Activated B cell treated with CpG ODN at 0.5 μM for 24 hours (primary cell): ENCODE data around the gene PPIL6. TPM values are rescaled to one million over a fixed set of nuclear protein-coding genes. Genes with fewer than 3 reads are reported as not detected.

Experiments used
- ATAC-seq: fragments of 200-7000 bp; cut with Tn5 transposase; one replicate; pipeline ENCODE4 v1.10.0; 2021; ENCODE audit warnings: low read depth, mild to moderate bottlenecking, moderate library complexity
- CTCF ChIA-PET: fragments of 350-600 bp; sonication (Branson Sonifier 250); formaldehyde crosslinking; loops from one replicate; lab custom pipeline; 2021; ENCODE audit warnings: antibody characterized with exemption; lab: Charles Lee
- POLR2A ChIA-PET: fragments of 350-600 bp; sonication (Branson Sonifier 250); formaldehyde crosslinking; loops from one replicate; lab custom pipeline; 2021; ENCODE audit warnings: antibody characterized with exemption; lab: Charles Lee
- DNase-seq: peaks from one replicate; pipeline ENCODE4 v3.0.0; 2022
- H3K27ac Mint-ChIP-seq: one replicate; pipeline ENCODE4 v1.8.0; 2020; ENCODE audit warnings: mixed read lengths
- H3K27me3 Mint-ChIP-seq: one replicate; pipeline ENCODE4 v1.8.0; 2021; ENCODE audit warnings: mixed read lengths
- H3K36me3 Mint-ChIP-seq: one replicate; pipeline ENCODE4 v1.8.0; 2021; ENCODE audit warnings: low read depth, mixed read lengths
- H3K4me1 Mint-ChIP-seq: one replicate; pipeline ENCODE4 v1.8.0; 2021; ENCODE audit warnings: mixed read lengths
- H3K4me3 Mint-ChIP-seq: one replicate; pipeline ENCODE4 v1.8.0; 2020; ENCODE audit warnings: mild to moderate bottlenecking, mixed read lengths
- H3K9me3 Mint-ChIP-seq: one replicate; pipeline ENCODE4 v1.8.0; 2020; ENCODE audit warnings: mixed read lengths
- intact Hi-C: fragments of 100-400 bp; cut with micrococcal nuclease; formaldehyde crosslinking; loops from one replicate; pipeline ENCODE4 v1.15.1; 2024
- total RNA-seq: library from RNA; stranded (reverse); gene quantifications from 2 replicates; pipeline ENCODE4 v1.2.3, GENCODE V29; 2022
- TF ChIP-seq, protein P1 (sequence below): fragments of 200-600 bp; IDR thresholded peaks from one replicate; pipeline ENCODE4 v1.8.0; 2022; ENCODE audit warnings: antibody characterized with exemption, mild to moderate bottlenecking

PPIL6 gene
- total RNA-seq, 1 donor from 2014 or later = 0.91 TPM

DNA sequence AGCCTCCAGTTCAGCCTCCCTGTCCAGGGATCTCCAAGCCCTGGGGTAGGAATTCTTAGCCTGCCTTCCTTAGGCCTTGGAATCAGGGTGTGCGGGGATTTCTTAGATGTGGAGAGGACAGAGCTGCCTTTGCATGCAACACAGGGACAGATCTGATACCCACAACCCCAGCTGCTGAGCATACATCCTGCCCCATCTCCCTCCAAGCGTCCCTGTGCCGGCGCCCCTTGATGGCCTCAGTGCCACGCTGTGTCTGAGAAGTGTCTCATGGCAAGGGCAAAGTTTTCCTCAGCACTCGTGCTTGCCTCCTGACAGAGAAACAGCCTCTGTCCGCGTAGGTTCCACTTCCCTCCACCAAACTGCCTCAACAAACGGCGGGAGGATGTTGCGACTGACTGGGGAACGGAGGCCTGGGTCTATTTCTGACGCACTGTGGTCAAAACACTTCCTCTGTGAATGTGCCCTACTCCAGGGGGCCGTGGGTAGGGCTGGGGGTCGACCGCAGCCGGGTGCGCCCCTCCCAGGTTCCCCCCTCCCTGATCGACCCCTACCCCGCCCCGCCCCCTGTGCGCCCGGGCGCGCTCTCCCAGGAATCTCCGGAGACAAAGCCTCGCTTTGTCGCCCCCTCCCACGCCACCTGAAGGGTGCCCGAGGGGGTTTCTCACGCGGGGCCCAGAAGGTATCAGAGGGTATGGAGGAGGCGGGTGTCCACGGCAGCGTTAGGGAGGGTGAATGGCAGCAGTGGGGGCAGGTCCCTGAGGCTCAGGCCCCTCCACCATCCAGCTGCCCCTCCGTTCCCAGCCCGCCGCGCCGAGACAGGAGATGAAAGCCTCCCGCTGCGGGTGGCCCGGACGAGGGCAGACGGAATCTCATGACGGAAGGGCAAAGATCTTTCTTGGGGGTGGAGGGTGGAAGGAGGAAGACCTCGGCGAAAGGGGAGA lies 14.3 kb upstream of the PPIL6 start:
- peak; percentile 48 for ATAC-seq
- Mint-ChIP-seq H3K27me3 (no peaks in the 10 kb centered on the region), H3K4me3 (peak overlapping the region; percentile 97), H3K36me3 (peaks cover 35% of the 10 kb centered on the region), H3K9me3 (no peaks in the 10 kb centered on the region), H3K4me1 (peaks cover 82% of the 10 kb centered on the region), H3K27ac (peak overlapping the region; percentile 98)
- TF ChIP-seq, protein P1, sequence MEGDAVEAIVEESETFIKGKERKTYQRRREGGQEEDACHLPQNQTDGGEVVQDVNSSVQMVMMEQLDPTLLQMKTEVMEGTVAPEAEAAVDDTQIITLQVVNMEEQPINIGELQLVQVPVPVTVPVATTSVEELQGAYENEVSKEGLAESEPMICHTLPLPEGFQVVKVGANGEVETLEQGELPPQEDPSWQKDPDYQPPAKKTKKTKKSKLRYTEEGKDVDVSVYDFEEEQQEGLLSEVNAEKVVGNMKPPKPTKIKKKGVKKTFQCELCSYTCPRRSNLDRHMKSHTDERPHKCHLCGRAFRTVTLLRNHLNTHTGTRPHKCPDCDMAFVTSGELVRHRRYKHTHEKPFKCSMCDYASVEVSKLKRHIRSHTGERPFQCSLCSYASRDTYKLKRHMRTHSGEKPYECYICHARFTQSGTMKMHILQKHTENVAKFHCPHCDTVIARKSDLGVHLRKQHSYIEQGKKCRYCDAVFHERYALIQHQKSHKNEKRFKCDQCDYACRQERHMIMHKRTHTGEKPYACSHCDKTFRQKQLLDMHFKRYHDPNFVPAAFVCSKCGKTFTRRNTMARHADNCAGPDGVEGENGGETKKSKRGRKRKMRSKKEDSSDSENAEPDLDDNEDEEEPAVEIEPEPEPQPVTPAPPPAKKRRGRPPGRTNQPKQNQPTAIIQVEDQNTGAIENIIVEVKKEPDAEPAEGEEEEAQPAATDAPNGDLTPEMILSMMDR = no peak
- CTCF ChIA-PET = interaction anchor here (0.8 to 4.4 kb wide), 5 partner anchors 11 to 585 kb away, joined by 3 to 31 read pairs (median 5); partner anchors contain the start of genes PPIL6 and SMPD2
- DNase-seq = peak; percentile 70
- intact Hi-C loops = loop anchor here (1.0 to 10.0 kb wide), 10 partner anchors 13 to 1950 kb away; partner anchors contain the start of genes AK9, CD164, CDC40 and CDK19
- POLR2A ChIA-PET = interaction anchor here (0.6 to 7.9 kb wide), 14 partner anchors 10 to 1420 kb away, joined by 3 to 154 read pairs (median 6); partner anchors contain the start of genes AK9, AMD1, CD164 and CEP57L1

DNA sequence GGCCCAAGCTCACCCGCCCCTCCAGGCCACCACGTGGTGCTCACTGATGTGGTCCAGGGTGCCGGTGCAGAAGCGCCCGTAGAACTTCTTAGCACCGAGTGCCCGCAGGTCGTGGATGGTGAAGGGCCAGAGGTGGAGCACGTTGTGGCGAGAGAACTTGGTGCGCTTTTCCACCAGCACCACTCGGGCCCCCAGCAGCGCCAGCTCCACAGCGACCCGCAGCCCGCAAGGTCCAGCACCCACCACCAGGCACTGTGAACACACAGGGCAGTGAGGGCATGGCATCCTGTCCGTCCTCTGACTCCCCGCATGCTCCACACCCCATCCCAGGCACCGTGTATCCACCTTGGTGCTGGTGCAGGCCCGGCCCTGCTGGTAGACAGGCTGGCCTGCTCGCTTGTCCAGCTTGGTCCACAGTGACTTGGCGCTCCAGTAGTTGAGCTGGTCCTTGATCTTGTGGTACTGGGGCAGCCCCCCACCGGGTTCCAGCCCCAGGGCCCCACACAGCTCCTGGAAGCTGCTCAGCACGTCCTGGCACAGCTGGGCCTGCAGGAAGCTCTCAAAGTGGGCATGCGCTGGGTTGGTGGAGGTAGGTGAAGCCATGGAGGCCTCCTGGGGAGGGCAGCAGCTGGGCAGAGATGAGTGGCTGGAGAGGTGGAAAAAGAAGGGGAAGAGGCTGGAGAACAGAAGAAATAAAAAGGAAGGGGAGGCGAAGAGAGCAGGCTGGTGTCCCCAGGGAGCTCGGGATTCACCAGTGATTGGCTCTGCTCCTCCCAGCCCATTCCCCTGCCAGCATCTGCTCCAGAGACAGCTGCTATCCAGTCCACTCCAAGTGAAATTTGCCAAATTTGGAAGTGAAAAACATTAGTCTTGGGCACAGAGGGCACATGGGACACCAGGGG lies 13.4 kb upstream of the PPIL6 start:
- H3K4me3 Mint-ChIP-seq = peak overlapping the region; percentile 97
- ATAC-seq (no peak), DNase-seq (no peak)
- no peaks in the 10 kb centered on the region for H3K9me3 Mint-ChIP-seq
- peak overlapping the region; percentile 98 for H3K27ac Mint-ChIP-seq
- no peaks in the 10 kb centered on the region for H3K27me3 Mint-ChIP-seq
- POLR2A ChIA-PET = interaction anchor here (0.6 to 7.9 kb wide), 5 partner anchors 12 to 726 kb away, joined by 3 to 154 read pairs (median 70); partner anchors contain the start of genes CD164, CEP57L1, PPIL6 and SESN1
- intact Hi-C loops = loop anchor here (2.0 to 10.0 kb wide), 2 partner anchors 895 to 1951 kb away; no protein-coding TSS in a partner anchor
- TF ChIP-seq, protein P1 = no peak
- CTCF ChIA-PET = interaction anchor here (1.4 to 4.4 kb wide), 3 partner anchors 10 to 70 kb away, joined by 5 to 31 read pairs (median 7); partner anchors contain the start of genes PPIL6 and SMPD2
- H3K36me3 Mint-ChIP-seq = peaks cover 36% of the 10 kb centered on the region
- H3K4me1 Mint-ChIP-seq = peaks cover 82% of the 10 kb centered on the region

DNA sequence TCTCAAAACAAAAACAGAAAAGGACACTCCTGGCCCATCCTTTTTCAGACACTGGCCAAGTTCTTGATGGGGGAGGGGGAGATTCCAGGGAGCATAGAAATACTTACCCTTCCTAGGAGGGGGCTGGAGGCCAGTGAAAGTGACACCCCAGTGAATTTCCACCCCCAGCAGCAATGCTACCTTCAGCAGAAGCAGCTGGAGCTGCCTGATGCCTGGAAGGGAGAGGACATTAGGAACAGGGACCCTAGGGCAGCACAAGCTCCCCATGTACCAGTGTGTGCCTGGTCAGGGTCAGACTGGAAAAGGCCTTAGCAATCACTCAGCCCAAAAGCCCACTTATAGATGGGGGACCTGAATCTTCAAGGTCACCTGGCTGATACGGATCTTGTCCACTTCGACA lies 12.7 kb upstream of the PPIL6 start:
- CTCF ChIA-PET = interaction anchor here (1.7 to 4.4 kb wide), 2 partner anchors 11 to 69 kb away, joined by 7 to 31 read pairs; partner anchors contain the start of genes PPIL6 and SMPD2
- DNase-seq = no peak
- TF ChIP-seq, protein P1 = no peak
- Mint-ChIP-seq H3K36me3 (peaks cover 36% of the 10 kb centered on the region), H3K4me1 (peaks cover 81% of the 10 kb centered on the region), H3K27ac (peak overlapping the region; percentile 98), H3K27me3 (no peaks in the 10 kb centered on the region), H3K9me3 (no peaks in the 10 kb centered on the region), H3K4me3 (no peak overlapping the region)
- POLR2A ChIA-PET = interaction anchor here (3.9 to 7.9 kb wide), 4 partner anchors 11 to 358 kb away, joined by 25 to 154 read pairs (median 87); partner anchors contain the start of genes CD164, CEP57L1, PPIL6 and SESN1
- intact Hi-C loops = loop anchor here (10.0 kb wide), 1 partner anchor 1952 kb away; no protein-coding TSS in a partner anchor
- no peak for ATAC-seq

DNA sequence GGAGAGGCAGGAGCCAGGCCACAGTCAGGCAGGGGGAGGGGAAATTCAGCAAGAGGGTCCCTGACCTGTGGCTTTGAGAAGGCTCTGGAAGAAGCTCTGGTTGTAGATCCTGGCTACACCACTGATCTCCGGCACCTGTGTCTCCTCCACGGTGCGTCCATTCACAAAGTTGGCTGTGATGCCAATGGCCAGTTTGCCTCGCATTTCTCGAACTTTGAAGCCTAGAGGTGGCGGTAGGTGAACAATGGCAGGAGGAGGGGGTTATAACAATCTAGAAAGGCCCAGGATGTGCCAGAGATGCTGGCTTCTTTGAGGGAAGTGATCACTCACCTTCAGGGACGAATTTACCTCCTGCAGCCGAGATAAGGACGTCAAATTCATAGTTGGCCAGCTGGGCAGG lies 11.8 kb upstream of the PPIL6 start:
- POLR2A ChIA-PET = interaction anchor here (6.9 to 7.9 kb wide), 2 partner anchors 10 to 69 kb away, joined by 104 to 154 read pairs; partner anchors contain the start of genes CD164, PPIL6 and SMPD2
- TF ChIP-seq, protein P1 = no peak
- Mint-ChIP-seq H3K4me1 (peaks cover 79% of the 10 kb centered on the region), H3K27me3 (no peaks in the 10 kb centered on the region), H3K27ac (peak overlapping the region; percentile 56), H3K36me3 (peaks cover 46% of the 10 kb centered on the region), H3K9me3 (no peaks in the 10 kb centered on the region), H3K4me3 (peak overlapping the region; percentile 19)
- ATAC-seq (no peak), DNase-seq (no peak)
- CTCF ChIA-PET = interaction anchor here (4.4 kb wide), 1 partner anchor 10 kb away, joined by 31 read pairs; the partner anchor contains the start of genes PPIL6 and SMPD2
- intact Hi-C loops = loop anchor here (10.0 kb wide), 1 partner anchor 1953 kb away; no protein-coding TSS in a partner anchor
